Left cardiac atrium (tissue), 4 donors: ENCODE results near the gene LGALS8. TPM values are rescaled to one million over a fixed set of nuclear protein-coding genes. Genes with fewer than 3 reads are reported as not detected.

ENCODE experiments used
- ATAC-seq, 2 donors: fragments of 200-7000 bp; cut with Tn5 transposase; one replicate each; pipeline ENCODE4 v1.9.1; 2020; ENCODE audit warnings: mild to moderate bottlenecking in 2 of 2, moderate library complexity in 2 of 2
- DNase-seq: peaks from one replicate; pipeline ENCODE4 v3.0.0-alpha.2; 2020
- intact Hi-C, 2 donors: fragments of 100-400 bp; cut with DNase I; formaldehyde crosslinking; loops; one replicate each; pipeline versions ENCODE4 v1.14.1 to v1.15.1; 2022 to 2023
- total RNA-seq, 2 donors: library from RNA; stranded (reverse); fragmentation: NEBNext Ultra II Directional; extraction: Animal tissue kit (Norgen Biotek cat#: 25700); gene quantifications; one replicate each; pipeline ENCODE4 v1.2.1, GENCODE V29; 2021
- donor health status: DM: no; HTN: yes; CAD: no.
- donor health status: DM: no; HTN: yes; CAD: no; lungs with severe emphysema.
- donor health status: DM: yes; HTN: yes; CAD: no.
- donor health status: Dilated cardiomyopathy.

LGALS8 gene
- total RNA-seq, 2 donors from 2014 or later: 57.8 to 74.9 TPM

DNA sequence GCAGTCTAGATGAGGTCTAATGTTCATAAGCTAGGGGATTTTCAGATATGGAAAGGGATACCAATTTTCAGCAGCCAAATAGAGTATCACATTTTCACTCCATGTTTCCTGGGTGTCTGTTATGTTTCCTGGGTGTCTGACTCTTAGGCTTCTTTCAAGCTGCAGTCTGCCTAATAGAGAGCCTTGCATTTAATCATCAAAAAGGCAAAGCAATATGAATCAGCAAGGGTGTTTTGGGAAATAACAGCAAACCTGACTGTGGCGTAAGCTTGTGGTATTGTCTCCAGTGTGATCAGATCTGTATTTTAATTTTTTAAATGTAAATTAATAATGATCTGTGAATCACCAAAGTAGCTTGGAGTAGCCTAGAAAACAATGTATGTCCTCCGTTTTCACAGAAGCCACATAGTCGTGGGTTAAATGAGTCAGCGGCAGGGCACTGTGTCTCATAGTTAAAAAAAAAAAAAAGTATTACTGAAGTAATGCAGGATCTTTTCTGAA is 10.4 kb downstream of the LGALS8 start:
- intact Hi-C loops: no loop called here
- no peak for DNase-seq
- peak in 1 of 2 donors; percentile 21 for ATAC-seq

DNA sequence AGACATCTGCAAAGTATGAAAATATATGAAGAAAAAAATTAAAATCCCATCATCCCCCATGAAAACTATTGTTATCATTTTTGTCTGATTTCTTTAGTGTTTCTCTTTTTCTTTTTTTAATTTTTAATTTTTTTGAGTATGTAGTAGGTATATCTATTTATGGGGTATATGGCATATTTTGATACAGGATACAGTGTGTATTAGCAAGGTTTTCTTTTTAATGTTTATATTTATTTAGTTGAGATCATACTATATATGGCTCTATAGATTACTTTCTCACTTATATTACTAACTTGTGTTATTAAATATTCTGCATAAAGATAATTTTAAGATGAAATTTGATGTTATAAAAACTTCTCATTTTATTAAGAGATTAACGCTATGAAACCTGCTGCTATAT is 11.4 kb downstream of the LGALS8 start:
- DNase-seq (no peak), ATAC-seq (no peak)
- intact Hi-C loops: no loop called here

DNA sequence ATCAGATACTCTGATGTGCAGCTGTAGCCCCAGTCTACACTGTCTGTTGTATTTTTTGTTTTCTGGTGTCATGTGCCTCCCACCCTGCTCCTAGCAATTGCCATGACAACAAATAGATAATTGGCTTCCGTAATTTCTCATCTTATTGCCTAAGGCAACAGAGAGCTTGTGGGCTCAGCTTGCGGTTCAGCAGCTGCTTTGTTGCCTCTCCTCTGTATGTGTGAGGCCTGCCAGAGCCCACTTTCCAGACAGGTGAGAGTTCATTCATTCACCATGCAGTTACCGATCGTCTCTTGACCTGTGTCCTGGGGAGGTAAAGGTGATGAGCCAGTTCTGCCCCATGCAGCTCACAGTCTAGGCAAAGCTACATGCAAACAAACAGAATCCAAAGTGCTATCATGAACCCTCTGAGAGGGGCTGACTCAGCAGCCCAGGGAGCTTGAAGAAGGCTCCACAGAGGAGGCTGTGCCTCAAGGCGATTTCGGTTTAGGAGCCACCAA is 11.9 kb downstream of the LGALS8 start:
- ATAC-seq (no peak), DNase-seq (no peak)
- intact Hi-C loops: no loop called here

DNA sequence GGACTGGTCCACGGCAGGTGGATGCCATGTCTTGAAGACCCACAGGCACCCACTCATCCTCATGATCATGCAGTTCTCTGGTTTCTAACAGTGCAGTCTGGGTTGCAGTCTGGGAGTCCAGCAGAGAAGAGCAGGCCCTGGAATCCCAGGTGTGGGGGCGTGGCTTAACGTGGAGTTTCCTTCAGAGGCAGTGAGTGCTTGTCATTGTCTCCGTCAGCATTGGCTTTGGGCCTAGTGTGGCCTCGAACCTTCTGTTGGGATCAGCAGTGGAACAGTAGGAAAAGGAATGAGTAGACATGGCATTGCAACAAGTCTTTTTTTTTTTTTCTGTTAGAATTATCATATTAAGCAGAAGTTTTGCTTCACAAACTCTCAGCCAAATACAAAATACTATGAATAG is 12.8 kb downstream of the LGALS8 start:
- DNase-seq: no peak
- ATAC-seq: no peak
- intact Hi-C loops: no loop called here

DNA sequence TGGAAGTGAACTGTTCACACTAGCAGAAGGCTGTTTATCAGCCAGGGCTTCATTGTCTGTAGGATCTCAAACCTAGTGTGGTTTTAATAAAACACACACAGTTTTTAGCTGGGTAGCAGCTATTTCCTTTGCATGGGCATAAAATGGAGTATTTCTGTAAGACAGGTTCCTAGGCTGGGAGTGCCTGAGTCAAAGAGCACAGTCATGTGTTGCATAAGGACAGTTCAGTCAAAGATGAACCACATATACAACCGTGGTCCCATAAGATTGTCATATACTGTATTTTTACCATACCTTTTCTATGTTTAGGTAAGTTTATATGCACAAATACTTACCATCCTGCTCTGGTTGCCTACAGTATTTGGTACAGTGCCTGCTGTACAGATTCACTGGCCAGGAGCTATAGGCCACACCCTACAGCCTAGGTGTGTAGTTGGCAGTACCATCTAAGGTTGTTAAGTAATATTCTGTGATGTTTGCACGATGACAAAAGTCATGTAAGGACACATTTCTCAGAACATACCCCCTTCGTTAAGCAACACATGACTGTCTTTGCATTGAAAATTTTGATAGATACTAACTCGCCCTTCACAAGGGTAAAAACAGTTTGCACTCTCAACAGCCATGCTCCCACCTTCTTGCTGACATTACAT is 17.2 kb downstream of the LGALS8 start:
- intact Hi-C loops: no loop called here
- DNase-seq: no peak
- ATAC-seq: peak in 1 of 2 donors; percentile 49

DNA sequence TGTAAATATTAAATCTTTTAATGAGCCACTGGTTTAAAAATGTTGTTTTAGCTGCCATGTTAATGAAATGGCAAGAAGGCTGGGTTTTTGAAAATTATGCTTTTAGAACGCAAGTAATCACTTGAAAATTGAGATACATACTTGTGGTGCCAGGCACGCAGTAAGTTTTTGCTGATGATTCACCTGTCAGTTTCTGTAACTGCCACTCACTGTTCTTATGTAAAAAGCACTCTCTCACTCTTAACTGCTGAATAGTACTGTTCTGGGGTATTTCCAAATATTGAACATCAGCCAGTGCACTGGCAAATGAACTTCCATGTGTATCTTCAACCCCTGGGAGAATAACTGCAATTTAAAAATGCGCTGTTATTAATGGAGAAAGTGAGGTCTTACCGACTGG is 17.9 kb downstream of the LGALS8 start:
- ATAC-seq (peak in 1 of 2 donors; percentile 74), DNase-seq (no peak)
- intact Hi-C loops: no loop called here

DNA sequence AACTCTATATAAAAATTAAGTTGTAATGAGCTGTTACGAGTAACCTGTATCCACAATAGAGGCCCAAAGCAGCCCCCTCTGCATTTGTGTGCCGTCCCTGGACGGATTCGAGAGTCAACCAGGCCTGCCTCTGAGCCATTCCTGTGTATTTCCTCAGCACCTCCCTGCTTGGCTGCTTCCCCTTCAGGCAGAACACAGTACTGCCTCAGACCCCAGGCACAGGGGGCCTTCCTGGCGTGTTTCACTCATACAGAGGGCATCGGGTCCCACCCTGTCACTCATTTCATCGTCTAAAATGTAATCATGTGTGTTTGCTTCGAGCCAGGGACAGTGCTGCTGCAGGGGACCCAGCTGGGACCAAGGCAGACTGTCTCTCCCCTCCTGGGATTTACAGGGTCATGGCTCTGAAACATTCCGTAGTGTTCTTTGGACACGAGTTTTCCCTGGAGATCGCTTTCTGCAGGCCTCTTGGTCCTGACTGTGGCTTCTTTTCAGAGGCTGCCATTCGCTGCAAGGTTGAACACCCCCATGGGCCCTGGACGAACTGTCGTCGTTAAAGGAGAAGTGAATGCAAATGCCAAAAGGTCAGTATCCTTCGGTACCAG is 19.4 kb downstream of the LGALS8 start:
- intact Hi-C loops: no loop called here
- DNase-seq (no peak), ATAC-seq (peak in 1 of 2 donors; percentile 60)

DNA sequence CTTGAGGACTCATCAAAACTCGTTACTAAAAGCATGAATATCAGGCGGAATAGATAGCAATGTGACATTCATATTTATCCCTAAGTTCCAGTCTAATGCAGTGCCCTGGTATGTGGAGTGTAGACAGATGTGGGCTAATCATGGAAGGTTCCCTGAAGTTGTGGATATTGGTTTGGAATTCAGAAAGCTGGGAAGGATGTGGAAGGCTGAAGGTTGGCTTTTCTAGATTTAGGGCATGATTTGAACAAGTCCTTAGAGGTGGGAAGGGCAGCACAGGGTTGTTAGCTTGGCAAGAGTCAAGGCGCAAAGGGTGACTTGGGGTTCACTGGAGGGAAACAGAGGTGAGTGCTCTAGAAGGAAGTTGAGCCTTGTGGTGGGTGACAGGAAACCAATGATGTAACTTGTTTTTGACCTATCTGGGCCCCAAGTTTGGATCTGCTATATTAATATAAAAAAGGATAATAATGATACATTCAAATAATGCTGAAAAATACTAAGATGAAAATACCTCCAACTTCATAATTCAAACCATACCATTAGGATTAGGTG is 21.9 kb downstream of the LGALS8 start:
- intact Hi-C loops: no loop called here
- ATAC-seq: no peak
- DNase-seq: no peak

DNA sequence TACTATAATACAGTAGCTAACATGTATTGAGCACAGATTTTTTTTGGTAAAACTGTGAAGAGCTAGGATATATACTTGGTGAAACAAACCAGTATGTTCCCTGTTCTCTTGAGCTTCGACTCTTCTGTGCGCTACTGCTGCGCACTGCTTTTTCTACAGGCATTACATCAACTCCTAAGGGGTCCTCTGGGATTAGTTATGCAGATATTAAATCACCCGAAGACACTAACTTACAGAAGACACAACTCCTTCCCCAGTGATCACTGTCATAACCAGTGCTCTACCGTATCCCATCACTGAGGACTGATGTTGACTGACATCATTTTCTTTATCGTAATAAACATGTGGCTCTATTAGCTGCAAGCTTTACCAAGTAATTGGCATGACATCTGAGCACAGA is 24.7 kb downstream of the LGALS8 start:
- no peak for DNase-seq
- no peak for ATAC-seq
- intact Hi-C loops: no loop called here

DNA sequence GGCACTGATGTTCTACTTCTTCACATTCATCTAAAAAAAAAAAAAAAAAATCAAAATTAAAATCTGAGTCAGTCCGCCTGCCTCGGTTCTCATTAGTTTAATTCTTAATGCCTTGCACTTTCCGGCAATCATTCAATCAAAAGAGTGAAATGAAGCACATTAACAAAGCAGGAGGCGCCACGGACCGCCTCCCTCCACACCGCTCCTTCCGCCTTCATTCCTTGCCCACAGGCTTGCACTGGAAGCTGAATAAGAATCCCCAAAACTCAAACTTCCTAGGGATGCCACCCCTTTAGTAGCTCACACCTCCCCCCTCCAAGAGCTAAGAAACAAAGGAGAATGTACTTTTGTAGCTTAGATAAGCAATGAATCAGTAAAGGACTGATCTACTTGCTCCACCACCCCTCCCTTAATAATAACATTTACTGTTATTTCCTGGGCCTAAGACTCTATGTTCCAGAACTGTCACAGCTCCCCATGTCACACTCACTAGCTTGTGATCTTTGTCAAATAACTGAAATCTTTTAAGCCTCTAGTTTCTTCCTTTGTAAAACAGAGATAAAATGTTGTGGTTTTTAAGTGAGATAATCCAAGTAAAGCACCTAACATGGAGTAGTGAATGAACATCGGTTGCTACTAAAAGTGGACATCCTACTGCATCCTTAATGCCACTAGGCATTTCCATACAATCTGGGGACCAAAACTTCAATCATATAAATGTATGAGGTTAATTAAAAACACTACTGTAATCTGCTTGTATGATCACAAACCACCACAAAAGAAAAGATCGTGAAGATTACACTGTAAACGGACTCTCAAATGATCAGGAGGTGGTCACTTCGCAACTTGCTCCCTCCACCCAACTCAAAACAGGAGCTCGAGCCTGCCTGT is 27.4 kb downstream of the LGALS8 start:
- intact Hi-C loops: no loop called here
- DNase-seq (no peak), ATAC-seq (no peak)

DNA sequence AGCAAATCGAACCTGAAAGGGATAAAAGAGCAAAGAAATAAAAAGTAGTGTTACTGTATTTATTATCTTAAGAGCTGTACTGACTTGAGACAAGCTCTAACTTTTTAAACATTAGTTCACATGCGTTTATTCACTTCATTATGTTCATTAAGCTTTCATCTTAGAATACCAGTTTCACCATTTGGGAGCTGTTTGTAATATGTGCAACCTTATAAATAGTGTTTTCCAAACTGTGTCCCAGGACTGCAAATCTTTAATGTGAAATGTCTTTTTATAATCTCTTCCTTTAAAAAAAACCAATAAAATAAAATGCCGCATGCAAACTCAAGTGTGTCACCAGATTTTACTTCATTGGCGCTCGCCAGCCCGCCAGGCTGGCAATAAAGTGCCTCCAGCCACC is 28.3 kb downstream of the LGALS8 start:
- ATAC-seq (no peak), DNase-seq (no peak)
- intact Hi-C loops: no loop called here

DNA sequence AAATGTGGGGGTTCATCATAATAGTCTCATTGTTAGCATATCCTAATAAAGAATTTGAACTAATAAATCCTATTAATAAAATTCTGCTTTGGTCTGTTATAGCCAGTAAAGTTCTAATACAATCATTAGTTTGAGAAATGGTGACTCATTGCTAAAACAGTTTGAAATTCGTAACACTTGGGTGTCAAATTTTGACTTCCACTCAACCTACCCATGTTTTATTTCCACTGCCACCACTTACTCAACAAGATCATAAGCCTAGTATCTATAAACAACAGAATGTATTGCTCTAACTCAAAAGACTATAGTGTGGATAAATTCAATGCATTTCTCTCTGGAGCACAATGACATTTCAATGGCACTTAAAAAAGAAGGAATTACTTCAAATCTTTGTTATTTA is 29.1 kb downstream of the LGALS8 start:
- no peak for ATAC-seq
- DNase-seq: no peak
- intact Hi-C loops: no loop called here

DNA sequence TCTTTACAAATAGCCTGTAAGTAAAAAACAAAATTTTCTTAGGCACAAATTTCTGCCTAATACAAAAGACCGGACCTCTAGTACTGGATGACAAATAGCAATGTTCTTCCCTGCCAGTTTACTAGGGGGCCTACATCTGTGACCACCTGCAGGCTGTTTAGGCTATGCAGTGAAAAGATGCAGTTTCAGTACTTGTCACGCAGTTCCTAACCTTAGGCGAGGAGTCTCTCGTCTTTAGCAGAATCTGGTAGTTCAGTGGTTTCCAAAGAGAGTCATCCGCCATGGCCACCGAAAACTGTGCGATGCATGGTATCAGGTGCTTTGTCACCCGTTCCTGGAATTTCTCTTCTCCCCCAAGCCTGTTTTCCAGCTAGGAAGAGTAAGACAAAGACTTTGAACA is 29.6 kb downstream of the LGALS8 start:
- no peak for ATAC-seq
- intact Hi-C loops: no loop called here
- no peak for DNase-seq

DNA sequence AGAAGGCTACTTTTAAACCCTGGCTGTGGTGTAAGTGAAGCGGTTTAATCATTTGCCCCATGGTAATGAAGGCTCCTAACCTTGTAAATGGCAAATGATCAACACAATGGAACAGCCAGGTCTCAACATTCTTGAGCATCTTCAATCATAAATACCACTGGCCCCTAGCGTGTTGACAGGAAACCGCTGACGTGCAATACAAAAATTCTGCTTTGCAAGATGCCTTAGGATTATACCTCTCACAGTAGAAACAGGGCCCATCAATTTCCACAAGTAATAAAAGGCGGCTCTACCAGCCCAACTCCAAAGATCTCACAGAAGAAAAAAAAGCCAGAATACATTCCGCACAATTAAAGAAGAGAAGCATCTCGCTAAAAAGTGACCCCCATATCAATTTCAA is 32.8 kb downstream of the LGALS8 start:
- intact Hi-C loops: no loop called here
- ATAC-seq (no peak), DNase-seq (no peak)

DNA sequence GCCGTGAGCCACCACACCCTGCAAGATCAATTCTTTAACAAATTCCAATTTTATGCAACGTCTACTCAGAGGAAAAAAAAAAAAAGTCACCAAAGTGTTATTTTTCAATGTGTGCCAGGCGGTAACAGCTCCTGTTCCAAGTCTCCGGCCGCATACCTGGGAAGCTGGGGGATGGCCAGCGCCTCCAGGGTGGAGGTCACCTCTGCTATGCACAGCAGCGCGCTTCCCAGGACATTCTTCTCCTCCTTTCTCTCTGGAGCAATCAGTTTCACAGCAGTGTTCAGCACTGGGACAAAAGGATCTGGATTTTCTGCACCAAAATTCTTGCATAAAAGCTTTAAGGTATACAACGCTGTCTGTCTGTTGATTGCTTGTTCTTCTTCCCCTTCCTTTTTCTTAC is 34.3 kb downstream of the LGALS8 start:
- DNase-seq (no peak), ATAC-seq (peak in 1 of 2 donors; percentile 54)
- intact Hi-C loops: no loop called here

DNA sequence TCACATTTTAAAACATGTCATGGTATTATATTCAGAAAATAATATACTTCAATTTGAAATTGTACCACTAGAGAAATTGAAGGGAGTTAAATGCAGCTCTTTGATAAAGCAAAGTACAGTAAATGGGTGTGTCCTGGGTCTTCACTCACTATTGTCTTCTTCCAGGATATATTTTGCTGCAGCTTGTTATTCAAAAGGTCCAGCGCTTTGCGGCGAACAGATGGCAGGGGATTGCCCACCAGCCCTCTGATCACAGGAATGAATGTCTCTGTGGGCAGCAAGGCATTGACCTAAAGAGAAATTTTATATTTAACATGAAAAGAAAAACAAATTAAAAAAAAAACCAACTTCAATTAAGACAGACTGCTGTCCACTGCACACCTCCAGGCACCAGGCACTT is 35.1 kb downstream of the LGALS8 start:
- intact Hi-C loops: no loop called here
- ATAC-seq (no peak), DNase-seq (no peak)

DNA sequence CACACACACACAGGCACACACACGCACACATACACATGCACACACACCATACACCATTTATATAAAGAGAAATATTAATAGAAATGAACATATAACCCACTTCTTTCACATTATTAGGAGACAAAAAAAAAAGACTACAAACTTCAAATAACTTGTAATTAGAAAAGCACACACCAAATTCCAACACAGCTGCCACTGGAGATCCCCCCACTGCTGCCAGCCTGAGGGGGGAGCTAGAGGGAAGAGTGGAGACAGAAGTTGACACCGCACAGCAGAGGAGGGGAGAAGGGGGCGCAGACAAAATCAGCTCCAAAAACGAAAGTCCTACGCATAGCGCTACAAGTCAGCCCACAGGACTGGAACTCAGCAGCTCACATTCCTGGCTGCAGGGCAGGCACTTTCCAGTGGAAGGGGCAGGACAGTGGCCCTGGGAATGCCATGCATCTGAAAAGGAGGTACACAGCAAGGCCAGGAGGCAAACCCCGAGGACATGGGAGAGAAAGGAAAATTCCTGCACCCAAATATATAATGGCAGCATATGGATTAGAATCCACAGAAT is 36.5 kb downstream of the LGALS8 start:
- ATAC-seq: no peak
- no peak for DNase-seq
- intact Hi-C loops: no loop called here

DNA sequence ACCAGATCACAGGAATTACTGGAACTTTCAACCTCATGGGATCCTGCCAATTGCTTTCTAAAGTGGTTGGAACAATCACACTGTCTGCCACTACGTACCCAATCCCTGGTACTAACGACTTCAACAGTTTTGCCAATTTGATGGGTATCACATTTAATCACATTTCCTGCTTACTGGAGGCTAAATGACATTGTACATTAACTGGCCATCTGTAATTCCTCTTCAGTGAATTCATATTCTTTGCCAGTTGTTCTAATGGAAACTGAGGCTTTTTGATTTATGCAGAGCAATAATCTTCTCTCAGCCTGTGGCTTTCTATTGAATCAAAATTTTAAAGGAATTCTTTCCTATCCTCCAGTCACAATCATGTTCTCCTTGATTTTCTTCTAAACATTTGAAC is 38.2 kb downstream of the LGALS8 start:
- DNase-seq: no peak
- ATAC-seq: no peak
- intact Hi-C loops: no loop called here

DNA sequence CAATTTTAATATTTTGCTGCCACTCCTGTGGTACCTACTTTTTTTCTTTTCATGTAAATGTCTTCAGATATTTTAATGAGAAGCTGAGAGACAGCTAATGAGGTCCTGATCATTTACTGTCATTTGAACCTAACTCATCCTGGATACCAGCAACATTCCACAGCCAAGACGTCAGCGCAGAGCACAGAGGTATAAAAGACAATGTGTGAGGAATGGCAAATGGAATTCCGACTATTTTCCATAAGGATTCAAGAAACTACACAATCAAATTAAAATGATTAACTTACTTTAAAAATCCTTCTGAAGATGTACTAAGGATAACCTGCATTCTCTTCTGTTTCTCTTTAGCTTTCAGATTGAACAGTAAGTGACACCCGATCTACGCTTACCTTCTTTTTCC is 41.7 kb downstream of the LGALS8 start:
- ATAC-seq (no peak), DNase-seq (no peak)
- intact Hi-C loops: no loop called here
